Testis (tissue), 3 donors: ENCODE results near the gene RASA3. TPM values are rescaled to one million over a fixed set of nuclear protein-coding genes. Genes with fewer than 3 reads are reported as not detected.
"Not testable (repeated sequence)": the region's sequence is repeated elsewhere in the genome, so short reads cannot be mapped to it uniquely, and the experiment has no call there.

Experiments
- DNase-seq: peaks from one replicate; pipeline ENCODE4 v3.0.0-alpha.2; 2019
- H3K27ac ChIP-seq, 2 donors: fragments of 200-600 bp; sonication (generic); one replicate each; pipeline ENCODE4 v1.5.1; 2019
- H3K27me3 ChIP-seq: fragments of 200-600 bp; sonication (generic); one replicate; pipeline ENCODE4 v1.5.1; 2019
- H3K36me3 ChIP-seq: fragments of 200-600 bp; sonication (generic); one replicate; pipeline ENCODE4 v1.5.1; 2017; ENCODE audit warnings: low read depth; ENCODE audit errors: missing control alignments
- H3K4me1 ChIP-seq: fragments of 200-600 bp; sonication (generic); one replicate; pipeline ENCODE4 v1.5.1; 2019
- H3K4me3 ChIP-seq, 2 donors: fragments of 200-600 bp; sonication (generic); one replicate each; pipeline ENCODE4 v1.5.1; 2017 to 2019
- H3K9me3 ChIP-seq: fragments of 200-600 bp; sonication (generic); one replicate; pipeline ENCODE4 v1.5.1; 2017
- POLR2A ChIP-seq: fragments of 450-650 bp; IDR thresholded peaks from one replicate; pipeline ENCODE4 v1.6.1; 2017; ENCODE audit warnings: antibody characterized with exemption, mild to moderate bottlenecking, moderate library complexity
- WGBS, 2 donors: methylation state at CpG; one replicate each; pipeline ENCODE4 v1.1.5; 2018; 5-methylcytosine and 5-hydroxymethylcytosine counted together
- intact Hi-C: fragments of 100-400 bp; cut with DNase I; formaldehyde crosslinking; loops from one replicate; pipeline ENCODE4 v1.15.1; 2023; ENCODE audit warnings: low total_unique reads
- polyA plus RNA-seq: library from polyadenylated mRNA; stranded (reverse); fragments of 350-450 nt; fragmentation: Illumina TruSeq; extraction: RNeasy Lipid Tissue Mini Kit (QIAGEN cat#74804); gene quantifications from one replicate; pipeline ENCODE4 v1.2.3, GENCODE V29; 2014; ENCODE audit warnings: low read depth, low replicate concordance; ENCODE audit not compliant: insufficient read depth
- total RNA-seq, 2 donors: library from RNA; depleted of rRNA; stranded (reverse); fragments of >200 nt; gene quantifications; one replicate each; pipeline ENCODE4 v1.2.3, GENCODE V29; 2016
- TF ChIP-seq, protein P1 (sequence below), 3 experiments: fragments of 450-650 bp in 2 of 3; fragments of 200-600 bp in 1 of 3; sonication (generic) in 1 of 3; IDR thresholded peaks; one replicate each; pipeline ENCODE4 v1.5.1; 2016 to 2019; ENCODE audit warnings: antibody characterized with exemption in 3 of 3, mild to moderate bottlenecking in 2 of 3, moderate library complexity in 1 of 3

Gene RASA3
- total and polyA plus RNA-seq, 3 donors from 2014 or later: 13.2 to 21.6 (median 16.4) TPM

DNA sequence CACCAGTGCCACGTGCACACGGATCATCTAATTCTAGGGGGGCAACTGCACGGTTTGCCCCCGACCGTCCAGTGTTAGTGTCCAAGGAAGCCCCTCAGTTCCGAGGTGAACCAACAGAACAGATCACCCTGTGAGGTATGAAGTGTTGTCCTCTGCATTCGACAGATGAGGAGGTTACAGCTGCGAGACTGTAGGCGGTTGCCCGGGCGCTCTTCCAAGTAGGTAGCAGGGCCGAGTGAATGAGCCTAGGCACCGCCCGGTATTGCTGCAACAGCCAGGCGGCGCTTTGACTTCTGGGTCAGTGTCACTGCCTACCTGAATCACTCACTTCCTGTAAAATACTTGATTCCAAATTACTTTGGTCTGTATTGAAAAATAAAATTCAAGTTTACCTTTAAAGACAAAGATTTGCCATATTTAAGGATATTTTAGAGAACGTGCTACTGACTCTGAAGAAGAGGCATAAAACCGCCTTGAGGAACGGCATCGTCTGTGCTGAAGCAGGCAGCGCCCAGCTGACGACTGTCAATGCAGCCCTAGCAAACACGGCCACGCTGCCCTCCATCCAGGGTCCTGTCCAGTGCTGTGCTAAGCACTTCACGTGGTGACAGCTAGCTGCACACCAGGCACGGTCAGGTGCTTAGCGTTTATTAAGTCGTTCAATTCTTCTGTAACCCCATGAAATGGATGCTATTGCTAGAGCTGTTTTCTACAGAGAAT, 19.3 kb upstream of the RASA3 start:
- Histone ChIP-seq H3K9me3 (no peaks in the 10 kb centered on the region), H3K4me1 (no peaks in the 10 kb centered on the region), H3K4me3 (no peak overlapping the region), H3K36me3 (no peaks in the 10 kb centered on the region), H3K27ac (no peak overlapping the region), H3K27me3 (no peaks in the 10 kb centered on the region)
- TF ChIP-seq, protein P1, sequence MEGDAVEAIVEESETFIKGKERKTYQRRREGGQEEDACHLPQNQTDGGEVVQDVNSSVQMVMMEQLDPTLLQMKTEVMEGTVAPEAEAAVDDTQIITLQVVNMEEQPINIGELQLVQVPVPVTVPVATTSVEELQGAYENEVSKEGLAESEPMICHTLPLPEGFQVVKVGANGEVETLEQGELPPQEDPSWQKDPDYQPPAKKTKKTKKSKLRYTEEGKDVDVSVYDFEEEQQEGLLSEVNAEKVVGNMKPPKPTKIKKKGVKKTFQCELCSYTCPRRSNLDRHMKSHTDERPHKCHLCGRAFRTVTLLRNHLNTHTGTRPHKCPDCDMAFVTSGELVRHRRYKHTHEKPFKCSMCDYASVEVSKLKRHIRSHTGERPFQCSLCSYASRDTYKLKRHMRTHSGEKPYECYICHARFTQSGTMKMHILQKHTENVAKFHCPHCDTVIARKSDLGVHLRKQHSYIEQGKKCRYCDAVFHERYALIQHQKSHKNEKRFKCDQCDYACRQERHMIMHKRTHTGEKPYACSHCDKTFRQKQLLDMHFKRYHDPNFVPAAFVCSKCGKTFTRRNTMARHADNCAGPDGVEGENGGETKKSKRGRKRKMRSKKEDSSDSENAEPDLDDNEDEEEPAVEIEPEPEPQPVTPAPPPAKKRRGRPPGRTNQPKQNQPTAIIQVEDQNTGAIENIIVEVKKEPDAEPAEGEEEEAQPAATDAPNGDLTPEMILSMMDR (IDR thresholded peaks at IDR 0.05): no peak
- TF ChIP-seq POLR2A: no peak
- DNase-seq: no peak
- 82 to 90% methylated on average over 28 of the region's 28 CpGs for WGBS, 2 donors
- intact Hi-C loops: no loop called here

DNA sequence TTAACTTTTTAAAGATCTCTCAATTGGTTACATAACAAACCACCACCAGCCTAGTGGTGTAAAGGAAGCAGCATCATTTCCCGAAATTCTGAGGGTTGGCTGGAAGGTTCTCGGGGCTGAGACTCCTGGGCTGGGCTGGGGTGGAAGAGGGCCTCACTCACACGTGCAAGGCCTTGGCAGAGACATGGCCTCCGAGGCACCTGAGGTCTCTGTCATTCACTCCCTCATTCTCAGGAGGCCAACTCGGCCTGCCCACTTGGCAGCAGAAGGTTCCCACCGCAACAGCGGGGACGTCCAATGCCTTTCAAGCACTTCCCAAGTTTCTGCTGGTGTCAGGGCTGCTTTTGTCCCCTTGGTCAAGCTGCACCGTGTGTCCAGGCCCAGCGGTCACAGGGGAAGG, 18.6 kb upstream of the RASA3 start:
- 73 to 82% methylated on average over 6 to 10 of the region's 10 CpGs for WGBS, 2 donors
- H3K9me3 ChIP-seq: no peaks in the 10 kb centered on the region
- H3K4me3 ChIP-seq: no peak overlapping the region
- no peaks in the 10 kb centered on the region for H3K36me3 ChIP-seq
- intact Hi-C loops: no loop called here
- DNase-seq: no peak
- H3K27me3 ChIP-seq: no peaks in the 10 kb centered on the region
- no peaks in the 10 kb centered on the region for H3K4me1 ChIP-seq
- H3K27ac ChIP-seq: no peak overlapping the region
- TF ChIP-seq POLR2A: no peak
- TF ChIP-seq, protein P1 (IDR thresholded peaks at IDR 0.05): no peak

DNA sequence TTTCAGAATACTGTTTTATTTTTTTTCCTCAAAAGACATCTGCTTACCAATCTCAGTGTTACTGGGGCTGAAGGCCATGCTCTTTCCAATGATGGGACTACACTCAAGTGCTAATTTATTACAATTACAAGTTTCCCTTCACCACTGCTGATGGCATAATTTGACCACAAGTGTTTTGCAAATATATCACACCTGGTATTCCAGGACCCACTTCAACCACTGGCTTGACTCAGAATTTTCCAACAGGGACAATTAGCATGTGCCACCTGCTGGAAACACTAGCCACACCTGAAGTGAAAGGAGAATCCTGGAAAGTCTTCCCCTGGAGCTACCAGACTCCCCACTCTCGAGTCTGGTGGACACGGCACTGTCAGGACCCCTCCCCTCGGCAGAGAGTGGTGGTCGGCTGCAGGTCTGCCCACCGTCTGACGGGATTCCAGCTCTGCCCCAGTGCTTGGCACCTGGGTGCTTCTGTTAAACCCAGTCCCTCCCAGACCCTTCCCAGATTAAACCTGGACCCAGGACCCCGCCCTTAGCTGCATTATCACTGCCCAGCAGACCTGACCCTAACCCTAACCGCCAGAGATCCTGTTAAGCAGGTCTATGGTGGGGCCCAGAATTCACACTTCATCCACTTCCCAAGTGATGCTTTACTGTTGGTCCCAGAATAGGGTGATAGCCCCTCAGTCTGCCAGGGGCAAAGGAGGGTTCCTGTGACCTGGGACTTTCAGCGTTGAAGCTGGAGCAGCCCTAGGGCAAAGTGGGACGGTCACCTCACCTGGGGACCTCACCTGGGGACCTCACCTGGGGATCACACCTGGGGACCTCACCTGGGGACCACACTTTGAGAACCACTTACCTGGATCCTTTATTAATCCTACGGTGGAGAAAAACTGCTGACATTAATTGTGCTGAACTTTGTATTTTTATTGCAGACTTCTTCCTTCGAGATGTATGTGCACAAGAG, 17.6 kb upstream of the RASA3 start:
- intact Hi-C loops: no loop called here
- H3K4me3 ChIP-seq: no peak overlapping the region
- H3K9me3 ChIP-seq: no peaks in the 10 kb centered on the region
- no peaks in the 10 kb centered on the region for H3K36me3 ChIP-seq
- TF ChIP-seq POLR2A: no peak
- TF ChIP-seq, protein P1 (IDR thresholded peaks at IDR 0.05): no peak
- no peaks in the 10 kb centered on the region for H3K4me1 ChIP-seq
- 85 to 89% methylated on average over 10 to 12 of the region's 12 CpGs for WGBS, 2 donors
- H3K27me3 ChIP-seq: no peaks in the 10 kb centered on the region
- no peak for DNase-seq
- no peak overlapping the region for H3K27ac ChIP-seq

DNA sequence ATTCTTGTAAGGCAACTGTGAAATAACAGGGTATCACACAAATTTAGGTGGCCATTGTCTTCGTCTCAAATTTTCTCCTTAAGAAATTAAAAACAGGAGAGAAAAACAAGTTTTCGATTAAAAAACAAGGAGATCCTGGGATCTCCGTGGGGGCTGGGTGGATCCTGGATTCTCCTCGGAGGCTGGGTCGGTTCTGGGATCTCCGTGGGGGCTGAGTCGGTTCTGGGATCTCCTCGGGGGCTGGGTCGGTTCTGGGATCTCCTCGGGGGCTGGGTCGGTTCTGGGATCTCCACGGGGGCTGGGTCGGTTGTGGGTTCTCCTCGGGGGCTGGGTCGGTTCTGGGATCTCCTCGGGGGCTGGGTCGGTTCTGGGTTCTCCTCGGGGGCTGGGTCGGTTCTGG, 16.5 kb upstream of the RASA3 start:
- H3K27ac ChIP-seq, H3K36me3 ChIP-seq, intact Hi-C loops, H3K9me3 ChIP-seq, DNase-seq, H3K4me3 ChIP-seq, H3K27me3 ChIP-seq, H3K4me1 ChIP-seq: not testable (repeated sequence)
- WGBS, 2 donors: 89 to 91% methylated on average over 19 of the region's 19 CpGs

DNA sequence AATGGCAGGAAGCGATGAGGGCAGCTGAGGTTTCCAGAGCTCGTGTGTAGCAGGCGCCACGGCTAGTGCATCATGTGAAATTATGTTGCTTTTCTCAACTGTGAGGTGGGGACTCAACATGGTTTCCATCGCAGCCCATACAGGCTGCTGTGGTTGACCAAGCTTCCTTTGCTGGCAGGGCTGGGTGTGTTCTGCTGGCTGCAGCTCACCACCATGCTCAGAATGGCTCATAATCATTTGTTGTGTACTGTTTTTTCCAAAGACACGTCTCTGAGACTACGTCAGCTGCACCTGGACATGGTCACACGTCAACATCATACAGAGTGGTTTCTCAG, 16.1 kb upstream of the RASA3 start:
- H3K27ac ChIP-seq: no peak overlapping the region
- WGBS, 2 donors: 81 to 90% methylated on average over 8 of the region's 8 CpGs
- no peaks in the 10 kb centered on the region for H3K36me3 ChIP-seq
- intact Hi-C loops: no loop called here
- DNase-seq: no peak
- no peaks in the 10 kb centered on the region for H3K9me3 ChIP-seq
- no peak for TF ChIP-seq POLR2A
- TF ChIP-seq, protein P1 (IDR thresholded peaks at IDR 0.05): no peak
- H3K27me3 ChIP-seq: no peaks in the 10 kb centered on the region
- H3K4me3 ChIP-seq: no peak overlapping the region
- no peaks in the 10 kb centered on the region for H3K4me1 ChIP-seq
